ENCODE data around the gene XRCC4. TPM values are rescaled to one million over a fixed set of nuclear protein-coding genes. Genes with fewer than 3 reads are reported as not detected.

XRCC4 gene
- total RNA-seq, 1 donor from 2014 or later: 15.5 TPM

DNA sequence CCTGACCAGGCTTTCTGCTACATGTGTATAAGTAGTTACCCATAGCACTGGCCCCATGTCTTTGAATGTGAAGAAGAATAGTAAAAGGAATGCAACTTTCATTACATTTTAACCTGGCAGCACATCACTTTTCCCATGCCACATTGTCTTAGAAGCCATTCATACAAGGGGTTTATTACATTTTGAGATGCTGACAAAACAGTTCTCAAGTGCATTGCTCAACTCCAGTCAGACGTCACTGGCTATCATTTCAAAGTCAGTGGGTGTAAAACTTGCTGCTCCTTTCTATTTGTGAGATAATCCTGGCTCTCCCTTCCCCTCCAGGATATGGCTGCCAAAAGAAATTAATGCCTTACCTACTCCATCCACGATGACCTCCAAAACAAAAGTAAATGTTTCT is 297.2 kb downstream of the XRCC4 start:
- peaks cover 11% of the 10 kb centered on the region for H3K4me1 ChIP-seq (ENCODE audit: insufficient read depth, low read length)
- no peak overlapping the region for H3K4me2 ChIP-seq (ENCODE audit: low read length)
- H3K36me3 Mint-ChIP-seq (ENCODE audit: low read depth, unreplicated experiment): no peaks in the 10 kb centered on the region
- no peaks in the 10 kb centered on the region for H3K27me3 ChIP-seq (ENCODE audit: insufficient read depth, low read length)
- TF ChIP-seq EZH2 (IDR thresholded peaks at IDR 0.05; ENCODE audit: insufficient read depth, low read length): no peak
- TF ChIP-seq, protein P1, sequence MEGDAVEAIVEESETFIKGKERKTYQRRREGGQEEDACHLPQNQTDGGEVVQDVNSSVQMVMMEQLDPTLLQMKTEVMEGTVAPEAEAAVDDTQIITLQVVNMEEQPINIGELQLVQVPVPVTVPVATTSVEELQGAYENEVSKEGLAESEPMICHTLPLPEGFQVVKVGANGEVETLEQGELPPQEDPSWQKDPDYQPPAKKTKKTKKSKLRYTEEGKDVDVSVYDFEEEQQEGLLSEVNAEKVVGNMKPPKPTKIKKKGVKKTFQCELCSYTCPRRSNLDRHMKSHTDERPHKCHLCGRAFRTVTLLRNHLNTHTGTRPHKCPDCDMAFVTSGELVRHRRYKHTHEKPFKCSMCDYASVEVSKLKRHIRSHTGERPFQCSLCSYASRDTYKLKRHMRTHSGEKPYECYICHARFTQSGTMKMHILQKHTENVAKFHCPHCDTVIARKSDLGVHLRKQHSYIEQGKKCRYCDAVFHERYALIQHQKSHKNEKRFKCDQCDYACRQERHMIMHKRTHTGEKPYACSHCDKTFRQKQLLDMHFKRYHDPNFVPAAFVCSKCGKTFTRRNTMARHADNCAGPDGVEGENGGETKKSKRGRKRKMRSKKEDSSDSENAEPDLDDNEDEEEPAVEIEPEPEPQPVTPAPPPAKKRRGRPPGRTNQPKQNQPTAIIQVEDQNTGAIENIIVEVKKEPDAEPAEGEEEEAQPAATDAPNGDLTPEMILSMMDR (IDR thresholded peaks at IDR 0.05; ENCODE audit: insufficient read depth, low read depth, low read length): no peak
- no peak overlapping the region for H3K27ac Mint-ChIP-seq (ENCODE audit: unreplicated experiment)
- H3K27ac ChIP-seq (ENCODE audit: low read depth, low read length): no peak overlapping the region
- no peaks in the 10 kb centered on the region for H3K9me3 ChIP-seq (ENCODE audit: insufficient read depth, low read depth, low read length)
- H3K4me3 Mint-ChIP-seq (ENCODE audit: unreplicated experiment): no peak overlapping the region
- H3K79me2 ChIP-seq (ENCODE audit: insufficient read depth, low read length): no peaks in the 10 kb centered on the region
- DNase-seq (ENCODE audit: low read depth): peak; percentile 73
- no peak for FAIRE-seq
- no peaks in the 10 kb centered on the region for H4K20me1 ChIP-seq (ENCODE audit: insufficient read depth, low read length)
- no peaks in the 10 kb centered on the region for H3K27me3 Mint-ChIP-seq (ENCODE audit: low read depth, unreplicated experiment)
- no peaks in the 10 kb centered on the region for H3K9me3 Mint-ChIP-seq (ENCODE audit: unreplicated experiment)
- H3K4me3 ChIP-seq (ENCODE audit: insufficient read depth, low read depth, low read length): no peak overlapping the region
- H3K9ac ChIP-seq (ENCODE audit: low read length): no peak overlapping the region
- peaks cover 4% of the 10 kb centered on the region for H3K4me1 Mint-ChIP-seq (ENCODE audit: low read depth, unreplicated experiment)
- no peaks in the 10 kb centered on the region for H3K36me3 ChIP-seq (ENCODE audit: insufficient read depth, low read length)
- no peak overlapping the region for H2AFZ ChIP-seq (ENCODE audit: low read depth, low read length)

DNA sequence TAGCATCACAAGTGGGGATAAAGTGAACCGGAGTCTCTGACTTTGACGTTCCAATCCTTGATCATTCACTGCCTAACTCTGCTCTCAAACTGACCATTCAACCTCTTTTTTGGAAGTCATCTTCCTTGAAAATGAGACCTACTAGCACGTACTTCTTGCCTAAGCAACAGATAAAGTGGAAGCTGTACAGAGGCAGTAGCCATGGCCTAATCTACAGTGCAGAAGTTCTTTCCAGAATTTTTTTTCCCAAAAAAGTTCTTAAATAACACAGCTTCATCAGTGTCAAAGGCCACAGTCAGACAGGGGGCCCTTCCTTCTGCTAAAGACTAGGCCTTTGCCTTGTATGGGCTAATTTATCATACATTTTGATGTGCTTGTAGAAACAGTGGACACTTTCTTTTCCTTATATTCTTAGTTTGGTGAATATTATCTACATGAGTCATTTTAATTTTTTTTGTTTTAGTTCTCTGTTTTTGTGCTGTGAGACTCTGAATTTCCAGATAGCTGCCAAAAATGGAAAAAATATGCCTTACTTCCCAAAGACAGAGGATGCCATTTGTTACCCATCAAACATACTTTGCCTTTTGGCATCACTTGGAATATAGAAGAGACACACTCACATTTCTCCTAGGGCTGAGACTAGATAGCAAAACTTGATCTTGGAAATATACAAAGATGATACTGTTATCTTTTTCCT is 297.9 kb downstream of the XRCC4 start:
- Histone ChIP-seq H3K79me2 (ENCODE audit: insufficient read depth, low read length) (no peaks in the 10 kb centered on the region), H3K4me1 (ENCODE audit: insufficient read depth, low read length) (peaks cover 11% of the 10 kb centered on the region), H3K27ac (ENCODE audit: low read depth, low read length) (no peak overlapping the region), H4K20me1 (ENCODE audit: insufficient read depth, low read length) (no peaks in the 10 kb centered on the region), H3K9me3 (ENCODE audit: insufficient read depth, low read depth, low read length) (no peaks in the 10 kb centered on the region), H3K4me2 (ENCODE audit: low read length) (no peak overlapping the region), H3K4me3 (ENCODE audit: insufficient read depth, low read depth, low read length) (no peak overlapping the region), H3K36me3 (ENCODE audit: insufficient read depth, low read length) (no peaks in the 10 kb centered on the region), H3K27me3 (ENCODE audit: insufficient read depth, low read length) (no peaks in the 10 kb centered on the region), H2AFZ (ENCODE audit: low read depth, low read length) (peak overlapping the region; percentile 13), H3K9ac (ENCODE audit: low read length) (no peak overlapping the region)
- H3K4me3 Mint-ChIP-seq (ENCODE audit: unreplicated experiment): no peak overlapping the region
- FAIRE-seq: no peak
- TF ChIP-seq, protein P1 (IDR thresholded peaks at IDR 0.05; ENCODE audit: insufficient read depth, low read depth, low read length): no peak
- TF ChIP-seq EZH2 (IDR thresholded peaks at IDR 0.05; ENCODE audit: insufficient read depth, low read length): no peak
- no peaks in the 10 kb centered on the region for H3K27me3 Mint-ChIP-seq (ENCODE audit: low read depth, unreplicated experiment)
- no peaks in the 10 kb centered on the region for H3K36me3 Mint-ChIP-seq (ENCODE audit: low read depth, unreplicated experiment)
- H3K27ac Mint-ChIP-seq (ENCODE audit: unreplicated experiment): no peak overlapping the region
- peak; percentile 26 for DNase-seq (ENCODE audit: low read depth)
- no peaks in the 10 kb centered on the region for H3K9me3 Mint-ChIP-seq (ENCODE audit: unreplicated experiment)
- peaks cover 4% of the 10 kb centered on the region for H3K4me1 Mint-ChIP-seq (ENCODE audit: low read depth, unreplicated experiment)

DNA sequence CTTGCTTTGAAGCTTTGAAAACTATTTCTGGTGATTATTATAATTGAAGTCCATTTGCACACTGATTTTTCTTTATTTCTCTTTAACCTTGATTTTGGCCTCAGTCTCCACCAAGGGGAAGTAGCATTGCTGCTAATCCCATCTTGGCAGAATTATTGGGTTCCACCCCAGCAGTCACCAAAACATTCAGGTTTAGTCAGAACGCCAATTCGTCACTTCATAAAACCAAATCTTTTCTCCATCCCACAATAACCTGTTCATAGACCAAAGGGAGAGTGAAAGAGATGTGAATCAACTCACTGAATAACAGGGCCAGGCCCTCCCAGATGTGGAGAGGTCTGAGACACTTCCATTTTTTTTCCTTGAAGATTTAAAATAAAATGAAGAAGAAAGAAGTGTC is 299.1 kb downstream of the XRCC4 start:
- no peaks in the 10 kb centered on the region for H3K36me3 ChIP-seq (ENCODE audit: insufficient read depth, low read length)
- H4K20me1 ChIP-seq (ENCODE audit: insufficient read depth, low read length): no peaks in the 10 kb centered on the region
- Mint-ChIP-seq H3K4me1 (ENCODE audit: low read depth, unreplicated experiment) (peaks cover 4% of the 10 kb centered on the region), H3K4me3 (ENCODE audit: unreplicated experiment) (no peak overlapping the region), H3K9me3 (ENCODE audit: unreplicated experiment) (no peaks in the 10 kb centered on the region), H3K27ac (ENCODE audit: unreplicated experiment) (no peak overlapping the region), H3K27me3 (ENCODE audit: low read depth, unreplicated experiment) (no peaks in the 10 kb centered on the region), H3K36me3 (ENCODE audit: low read depth, unreplicated experiment) (no peaks in the 10 kb centered on the region)
- H3K4me3 ChIP-seq (ENCODE audit: insufficient read depth, low read depth, low read length): no peak overlapping the region
- no peaks in the 10 kb centered on the region for H3K9me3 ChIP-seq (ENCODE audit: insufficient read depth, low read depth, low read length)
- no peak for FAIRE-seq
- H3K27me3 ChIP-seq (ENCODE audit: insufficient read depth, low read length): no peaks in the 10 kb centered on the region
- DNase-seq (ENCODE audit: low read depth): no peak
- no peak overlapping the region for H3K9ac ChIP-seq (ENCODE audit: low read length)
- no peak overlapping the region for H3K4me2 ChIP-seq (ENCODE audit: low read length)
- TF ChIP-seq, protein P1 (IDR thresholded peaks at IDR 0.05; ENCODE audit: insufficient read depth, low read depth, low read length): no peak
- no peak for TF ChIP-seq EZH2 (IDR thresholded peaks at IDR 0.05; ENCODE audit: insufficient read depth, low read length)
- H3K4me1 ChIP-seq (ENCODE audit: insufficient read depth, low read length): peaks cover 11% of the 10 kb centered on the region
- H3K27ac ChIP-seq (ENCODE audit: low read depth, low read length): no peak overlapping the region
- no peak overlapping the region for H2AFZ ChIP-seq (ENCODE audit: low read depth, low read length)
- no peaks in the 10 kb centered on the region for H3K79me2 ChIP-seq (ENCODE audit: insufficient read depth, low read length)

Measured in astrocyte (in vitro differentiated cells and primary cell).